Activated T-cell treated with anti-CD3 and anti-CD28 coated beads, Interleukin-2, amount 50 U/mL, for 48 hours (primary cell): ENCODE results near the gene TIMM10B.
"Not testable (repeated sequence)": the region's sequence is repeated elsewhere in the genome, so short reads cannot be mapped to it uniquely, and the experiment has no call there.

Source experiments
- DNase-seq, 2 experiments: peaks; one replicate each; pipeline ENCODE4 v3.0.0-alpha.2; 2020

The TIMM10B gene

DNA sequence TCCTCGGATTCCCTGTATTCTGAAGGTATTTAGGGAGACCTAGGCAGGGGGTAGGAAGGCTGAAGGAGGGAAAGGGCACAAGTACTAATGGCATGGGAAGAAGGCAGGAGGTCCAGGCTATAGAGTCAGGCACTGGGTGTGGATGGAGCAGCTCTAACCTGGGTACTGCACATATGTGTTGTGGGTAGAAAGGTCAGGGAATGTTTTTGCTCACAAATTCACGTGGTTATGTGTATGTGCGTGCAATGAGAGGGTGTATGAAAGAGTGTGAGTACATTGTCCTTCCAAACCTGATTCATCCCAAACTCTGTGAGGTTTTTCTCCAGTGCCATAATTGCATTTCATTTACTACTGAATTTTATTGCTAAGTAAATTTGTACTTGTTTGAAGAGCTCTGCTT is 39.0 kb downstream of the TIMM10B start:
- no peak for DNase-seq

DNA sequence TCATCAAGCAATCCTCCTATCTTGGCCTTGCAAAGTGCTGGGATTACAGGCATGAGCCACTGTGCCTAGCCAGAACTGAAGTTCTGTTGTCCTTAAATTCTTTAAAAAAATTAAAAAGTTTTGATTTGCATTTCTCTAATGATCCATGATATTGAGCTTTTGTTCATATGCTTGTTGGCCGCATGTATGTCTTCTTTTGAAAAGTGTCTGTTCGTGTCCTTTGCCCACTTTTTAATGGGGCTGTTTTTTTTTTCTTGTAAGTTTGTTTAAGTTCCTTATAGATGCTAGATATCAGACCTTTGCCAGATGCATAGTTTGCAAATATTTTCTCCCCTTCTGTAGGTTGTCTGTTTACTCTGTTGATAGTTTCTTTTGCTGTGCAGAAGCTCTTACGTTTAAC is 40.6 kb downstream of the TIMM10B start:
- not testable (repeated sequence) for DNase-seq

DNA sequence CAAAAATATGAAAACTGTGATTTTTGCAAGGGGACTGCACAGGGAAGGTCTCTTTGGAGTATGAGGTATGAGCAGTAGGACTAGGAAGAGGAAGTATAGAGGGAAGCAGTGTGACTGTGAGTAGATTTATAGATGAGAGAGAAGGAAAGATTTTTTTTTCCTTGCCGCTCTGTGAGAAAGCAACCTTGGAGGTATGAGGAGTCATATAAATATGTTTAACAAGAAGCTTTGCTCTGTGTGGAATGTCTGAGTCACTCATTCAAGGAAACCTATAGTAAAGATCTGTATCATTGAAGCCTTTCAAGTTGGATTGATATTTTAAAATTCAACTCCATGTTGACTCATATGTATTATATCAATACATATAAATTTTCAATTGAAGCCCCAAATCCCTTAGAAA is 42.0 kb downstream of the TIMM10B start:
- no peak for DNase-seq

DNA sequence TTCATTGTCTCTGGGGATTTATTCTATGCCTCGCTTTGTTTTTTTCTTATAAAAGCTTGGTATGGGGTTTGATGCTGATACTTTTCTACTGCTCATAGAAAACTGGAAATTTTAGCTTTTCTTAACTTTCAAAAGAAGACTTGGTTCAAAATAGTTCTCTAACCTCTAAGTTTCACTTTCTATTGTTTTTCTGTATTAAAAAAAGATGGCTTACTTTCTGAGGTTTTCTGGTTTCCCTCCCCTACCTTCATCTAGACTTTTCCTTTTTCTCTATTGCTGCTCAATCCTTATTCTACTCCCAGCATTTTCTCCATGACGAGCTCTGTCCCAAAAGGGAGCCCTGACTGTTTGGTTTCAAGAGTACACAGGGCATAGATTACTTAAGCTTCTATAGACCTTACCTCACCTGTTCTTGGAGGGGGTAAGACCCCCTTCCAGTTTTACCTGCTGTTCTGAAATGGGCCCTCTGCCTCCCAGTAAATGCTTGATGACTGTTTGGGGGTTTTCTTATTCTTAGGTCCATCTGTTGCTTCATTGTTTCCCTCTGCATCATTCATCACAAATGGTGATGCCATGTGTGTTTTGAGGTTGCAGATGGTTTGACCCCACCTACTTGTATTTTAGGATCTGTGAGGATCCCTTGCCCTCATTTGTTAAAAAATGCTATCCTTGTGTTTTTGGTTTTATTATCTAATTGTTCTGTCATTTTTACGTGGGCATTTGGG is 45.3 kb downstream of the TIMM10B start:
- no peak for DNase-seq

DNA sequence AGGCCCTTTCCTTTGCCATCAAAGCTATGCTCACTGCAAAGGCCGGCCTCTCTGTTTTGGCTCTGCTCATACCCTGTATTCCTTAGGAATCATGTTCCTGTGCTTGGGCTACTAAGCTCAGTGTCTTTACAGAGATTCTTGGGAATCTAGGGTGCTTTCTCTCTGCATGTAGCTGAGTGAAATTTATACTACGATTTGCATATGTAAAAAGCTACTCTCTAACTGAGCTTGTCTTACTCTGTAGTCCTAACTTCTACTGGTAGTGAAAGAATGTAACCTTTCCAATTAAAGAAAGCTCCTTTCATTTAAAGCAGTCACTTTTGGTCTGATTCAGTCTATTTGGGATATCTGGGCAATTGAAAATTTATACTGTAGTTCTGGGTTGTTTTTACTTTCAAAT is 48.0 kb downstream of the TIMM10B start:
- DNase-seq: no peak

DNA sequence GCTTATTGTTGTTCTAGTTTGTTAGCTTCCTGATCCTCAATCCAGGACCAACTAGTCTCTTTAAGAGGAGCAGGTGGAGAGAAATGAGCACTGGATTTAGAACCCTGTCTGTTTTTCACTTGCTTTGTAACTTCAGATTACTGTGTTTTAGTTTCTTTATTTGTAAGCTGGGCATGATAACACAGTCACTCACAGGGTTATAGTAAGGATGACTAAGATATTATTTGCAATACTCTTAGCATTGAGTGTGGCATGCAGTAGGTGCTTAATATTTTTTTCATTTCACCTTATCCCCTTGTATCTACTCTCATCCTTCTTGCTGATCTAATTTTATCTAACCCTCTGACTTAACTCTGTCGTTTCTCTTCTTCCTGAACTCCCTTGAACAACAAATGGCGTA is 49.5 kb downstream of the TIMM10B start:
- no peak for DNase-seq

DNA sequence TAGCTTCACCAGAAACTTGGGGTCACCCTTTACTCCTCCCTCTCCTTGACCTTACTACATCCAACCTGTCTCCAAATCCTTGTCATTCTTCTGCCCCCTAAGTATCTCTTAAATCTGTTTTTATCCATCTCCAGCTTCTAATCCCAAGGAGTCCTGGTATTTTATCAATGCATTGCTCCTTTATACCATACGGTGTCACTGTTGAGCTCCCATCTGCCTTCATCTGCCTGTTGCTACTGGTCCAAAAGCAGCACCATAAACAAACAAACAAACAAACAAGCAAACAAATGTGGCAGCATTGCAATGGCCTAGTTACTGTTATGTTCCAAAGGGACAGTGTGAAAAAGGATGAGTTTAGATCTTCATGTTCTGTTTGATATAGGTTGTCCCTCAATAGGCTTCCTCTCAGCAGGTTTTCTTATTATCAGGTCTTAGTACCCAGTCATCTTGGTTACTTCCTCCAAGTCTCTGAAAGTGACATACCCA is 50.0 kb downstream of the TIMM10B start:
- no peak for DNase-seq
